GM12891 (cell line): Measurements from ENCODE around the gene PRPS1L1.

Experiments used
- DNase-seq: peaks from one replicate; pipeline ENCODE4 v3.0.0; 2011; ENCODE audit warnings: low spot score; ENCODE audit not compliant: insufficient read length
- FAIRE-seq: peaks from 2 replicates; lab custom pipeline; 2011; peaks lifted over from hg19 to GRCh38; lab: Jason Lieb, UNC
- PAX5 ChIP-seq: IDR thresholded peaks from 2 replicates; pipeline ENCODE4 v1.6.1; 2011; ENCODE audit warnings: low read length, moderate library complexity, mild to moderate bottlenecking; ENCODE audit not compliant: insufficient read depth, severe bottlenecking
- POLR2A ChIP-seq: IDR thresholded peaks from 2 replicates; pipeline ENCODE4 v1.6.1; 2011; ENCODE audit warnings: low read depth, low read length, control low read depth
- POLR2AphosphoS5 ChIP-seq: IDR thresholded peaks from 2 replicates; pipeline ENCODE4 v1.6.1; 2011; ENCODE audit warnings: low read depth, low read length, control low read depth
- POU2F2 ChIP-seq: IDR thresholded peaks from 2 replicates; pipeline ENCODE4 v1.6.1; 2011; ENCODE audit warnings: low read depth, mild to moderate bottlenecking, control low read depth, low read length, moderate library complexity
- SPI1 ChIP-seq: IDR thresholded peaks from 2 replicates; pipeline ENCODE4 v1.6.1; 2011; ENCODE audit warnings: low read depth, low read length, control low read depth
- TAF1 ChIP-seq: IDR thresholded peaks from 2 replicates; pipeline ENCODE4 v1.6.1; 2011; ENCODE audit warnings: low read depth, low read length, control low read depth

The PRPS1L1 gene

DNA sequence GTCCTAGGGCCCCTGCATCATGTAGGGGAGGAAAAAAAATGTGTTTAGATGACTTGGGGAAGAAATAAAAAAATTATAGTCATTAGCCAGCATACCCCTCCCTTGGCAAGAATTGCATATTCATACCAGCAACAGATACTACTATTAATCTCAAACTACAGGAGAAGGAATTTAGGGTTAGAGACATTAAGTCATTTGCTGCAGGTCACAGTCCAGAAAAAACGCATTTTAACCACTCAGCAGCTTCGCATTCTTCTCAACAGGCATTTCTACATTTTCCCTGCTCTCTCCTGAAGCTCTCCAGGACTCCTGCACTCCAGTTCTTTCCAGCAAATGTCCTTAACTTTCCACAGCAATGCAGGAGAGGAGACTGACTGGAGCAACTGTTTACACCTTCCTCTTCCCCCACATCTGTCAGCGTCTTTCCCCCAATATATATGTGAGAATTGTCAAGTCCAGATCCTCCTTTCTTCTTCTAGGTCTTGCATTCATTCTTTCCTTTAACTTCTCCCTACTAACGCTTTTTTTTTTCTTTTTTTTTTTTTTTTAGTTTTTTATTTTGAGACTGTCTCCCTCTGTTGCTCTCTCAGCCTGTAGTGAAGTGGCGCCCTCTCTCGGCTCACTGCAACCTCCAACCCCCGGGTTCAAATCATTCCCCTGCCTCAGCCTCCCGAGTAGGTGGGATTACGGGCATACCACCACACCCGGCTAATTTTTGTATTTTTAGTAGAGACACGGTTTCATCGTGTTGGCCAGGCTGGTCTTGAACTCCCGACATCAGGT is 35.6 kb downstream of the PRPS1L1 start:
- TF ChIP-seq POLR2A (no peak), TAF1 (no peak), POLR2AphosphoS5 (no peak), SPI1 (no peak), PAX5 (no peak), POU2F2 (no peak)
- DNase-seq (no peak), FAIRE-seq (no peak)

DNA sequence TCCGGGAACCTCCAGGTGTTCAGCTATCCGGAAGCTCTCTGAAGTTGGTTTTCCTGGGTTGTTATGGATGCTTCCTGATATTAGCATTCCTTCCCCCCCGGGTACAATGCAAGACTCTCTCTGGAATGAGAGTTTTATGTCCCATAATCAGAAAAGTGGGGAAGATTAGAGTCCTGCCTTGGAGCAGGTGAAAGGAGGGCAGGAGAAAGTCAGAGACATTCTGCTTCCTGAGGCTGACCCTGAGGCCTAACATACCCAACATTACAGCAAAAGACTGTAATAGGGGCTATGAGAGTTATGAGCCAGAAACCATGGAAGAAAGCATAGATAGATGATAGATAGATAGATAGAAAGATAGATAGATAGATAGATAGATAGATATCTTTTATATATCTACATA is 36.9 kb downstream of the PRPS1L1 start:
- DNase-seq: no peak
- no peak for FAIRE-seq
- TF ChIP-seq TAF1 (no peak), POLR2AphosphoS5 (no peak), PAX5 (no peak), SPI1 (no peak), POU2F2 (no peak), POLR2A (no peak)

GRCh38 chr7:17989546-17989945 is 38.1 kb downstream of the PRPS1L1 start:
- FAIRE-seq (no peak), DNase-seq (no peak)
- TF ChIP-seq SPI1: no peak
- TF ChIP-seq POU2F2: no peak
- TF ChIP-seq POLR2AphosphoS5: no peak
- no peak for TF ChIP-seq PAX5
- no peak for TF ChIP-seq POLR2A
- no peak for TF ChIP-seq TAF1

- DNase-seq (no peak), FAIRE-seq (no peak)
- no peak for TF ChIP-seq TAF1
Observed at GRCh38 chr7:17988858-17989257, 38.8 kb downstream of the PRPS1L1 start.

DNA sequence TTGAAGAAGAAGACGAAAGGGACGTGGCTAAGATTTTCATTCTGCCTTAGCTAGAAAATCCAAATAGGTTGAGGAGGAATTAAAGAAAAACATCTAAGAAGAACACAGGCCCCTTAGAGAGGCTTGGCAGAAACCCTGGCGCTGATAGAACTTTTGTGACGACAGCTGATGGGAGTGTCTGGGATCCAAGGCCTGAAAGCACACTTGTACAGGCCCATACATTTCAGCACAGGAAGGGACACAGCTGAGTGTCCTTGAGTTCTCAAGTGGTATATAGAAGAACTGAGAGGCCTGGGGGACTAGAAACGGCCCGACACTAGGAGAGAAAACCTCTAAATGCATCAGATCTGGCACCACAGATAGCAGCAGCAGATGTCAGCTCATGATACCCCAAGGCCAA is 39.5 kb downstream of the PRPS1L1 start:
- TF ChIP-seq SPI1 (no peak), TAF1 (no peak)
- FAIRE-seq (no peak), DNase-seq (no peak)

GRCh38 chr7:17986851-17987250 is 40.8 kb downstream of the PRPS1L1 start:
- TF ChIP-seq POLR2A (no peak), PAX5 (no peak), TAF1 (no peak), SPI1 (no peak), POLR2AphosphoS5 (no peak), POU2F2 (no peak)
- FAIRE-seq: no peak
- DNase-seq: no peak

DNA sequence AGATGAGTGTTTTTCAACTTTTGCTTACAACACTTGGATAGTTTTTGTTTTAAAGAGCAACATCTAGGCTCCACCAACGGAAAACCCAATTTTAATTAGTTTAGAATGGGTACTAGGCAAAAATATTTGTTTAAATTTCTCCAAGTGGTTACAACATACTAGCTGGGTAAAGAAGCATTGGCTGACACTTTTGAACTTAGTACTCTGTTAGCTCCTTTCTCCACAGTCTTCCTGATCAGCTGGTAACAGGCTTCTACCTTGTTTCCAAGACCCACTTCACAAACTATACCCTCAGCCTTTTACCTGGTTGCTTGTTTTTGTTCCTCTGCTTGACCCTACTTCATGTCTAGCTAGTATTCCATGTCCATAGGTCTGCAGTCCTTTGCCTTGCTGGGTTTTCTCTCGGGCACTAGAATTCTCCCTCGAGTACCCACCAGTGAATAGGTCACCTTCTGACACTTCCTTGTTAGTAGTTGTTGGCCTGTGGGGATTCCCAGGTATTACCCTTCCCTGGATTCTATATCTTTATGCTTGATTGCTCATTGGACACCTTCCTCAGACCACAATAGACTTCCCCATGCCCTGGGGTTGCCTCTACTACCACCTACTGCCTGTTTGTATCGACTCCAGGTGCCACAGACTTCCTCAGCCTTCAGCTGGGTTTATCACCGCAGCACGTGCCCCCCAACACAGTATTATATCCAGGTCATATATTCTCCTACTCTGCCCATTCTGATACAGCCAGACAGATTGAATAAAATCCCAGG is 42.0 kb downstream of the PRPS1L1 start:
- DNase-seq (no peak), FAIRE-seq (no peak)
- no peak for TF ChIP-seq POU2F2
- no peak for TF ChIP-seq POLR2A

- FAIRE-seq (no peak), DNase-seq (no peak)
- no peak for TF ChIP-seq TAF1
- TF ChIP-seq POLR2AphosphoS5: no peak
- no peak for TF ChIP-seq POU2F2
Observed at GRCh38 chr7:17984288-17984687, 43.4 kb downstream of the PRPS1L1 start.

DNA sequence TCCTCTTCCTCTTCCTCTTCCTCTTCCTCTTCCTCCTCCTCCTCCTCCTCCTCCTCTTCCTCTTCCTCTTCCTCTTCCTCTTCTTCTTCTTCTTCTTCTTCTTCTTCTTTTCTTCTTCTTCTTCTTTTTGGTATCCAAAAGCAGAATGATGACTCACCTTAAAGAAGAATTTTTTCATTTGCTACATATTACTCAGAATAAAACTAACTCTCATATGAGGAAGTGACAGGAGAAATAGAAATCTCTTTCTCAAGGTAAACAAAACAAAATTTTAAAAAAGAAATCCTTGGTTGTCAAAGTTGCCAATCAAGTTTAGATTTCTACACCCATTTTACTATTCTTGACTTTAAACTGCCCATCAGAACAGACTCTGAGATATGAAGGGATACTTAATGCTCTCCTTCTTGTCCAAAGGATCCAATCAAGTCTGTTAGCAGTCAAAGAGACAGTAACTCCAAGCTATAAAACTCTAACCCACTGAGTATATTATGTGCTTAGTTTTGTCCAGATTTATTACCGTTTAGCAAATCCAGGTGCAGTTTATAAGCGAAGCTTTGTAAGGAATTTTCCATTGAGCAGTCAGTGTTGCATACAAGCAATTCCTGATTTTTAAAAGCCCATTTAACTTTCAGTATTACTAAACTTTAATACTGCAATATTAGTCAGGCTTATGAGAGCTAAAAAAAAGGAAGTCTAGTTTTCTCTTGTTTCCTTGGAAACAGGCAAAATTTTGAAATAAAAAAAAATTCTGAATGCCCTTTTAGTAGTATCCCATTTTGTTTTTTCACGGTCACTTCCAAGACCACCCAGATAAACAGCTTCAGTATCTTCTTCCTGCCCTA is 44.2 kb downstream of the PRPS1L1 start:
- no peak for FAIRE-seq
- TF ChIP-seq PAX5: no peak
- TF ChIP-seq POLR2AphosphoS5: no peak
- no peak for TF ChIP-seq POU2F2
- TF ChIP-seq SPI1: no peak
- no peak for TF ChIP-seq POLR2A
- no peak for TF ChIP-seq TAF1
- DNase-seq: no peak

- DNase-seq: no peak
- FAIRE-seq: no peak
- TF ChIP-seq TAF1 (no peak), SPI1 (no peak), PAX5 (no peak), POLR2AphosphoS5 (no peak), POLR2A (no peak)
Observed at GRCh38 chr7:17976952-17977351, 50.7 kb downstream of the PRPS1L1 start.
